ENCODE results near the gene CCNQ.

Gene CCNQ

DNA sequence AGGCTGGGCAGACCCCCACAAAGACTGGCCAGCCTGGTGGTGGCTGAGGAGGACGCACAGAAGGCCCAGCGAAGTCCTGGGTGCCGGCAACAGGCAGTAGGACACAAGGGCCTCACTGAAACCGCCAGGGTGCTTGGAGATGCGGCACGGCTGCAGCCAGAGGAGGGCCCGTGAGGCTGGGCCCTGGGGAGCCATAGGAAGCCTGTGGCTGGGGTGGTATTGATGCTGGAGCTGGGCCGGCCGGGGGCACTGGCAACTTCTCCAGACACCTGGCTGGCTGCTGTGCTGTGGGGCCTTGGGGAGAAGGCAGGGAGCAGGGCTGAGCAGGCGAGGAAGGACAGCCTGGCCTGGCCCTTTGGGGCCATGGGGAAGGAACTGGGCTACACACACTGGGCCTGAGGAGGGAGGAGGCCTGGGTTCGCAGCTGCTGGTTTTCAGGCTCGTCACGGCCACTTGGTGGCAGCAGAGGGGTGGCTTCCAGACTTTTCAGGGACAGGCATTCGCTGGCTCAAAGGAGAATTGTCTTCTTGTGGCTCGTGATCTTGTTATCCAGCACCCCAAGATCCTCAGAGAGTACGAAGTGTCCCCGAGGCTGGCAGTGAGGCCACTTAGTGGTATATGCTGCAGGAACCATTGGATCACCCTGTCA lies 44.3 kb downstream of the CCNQ start:
- Histone ChIP-seq H3K27ac (no peak overlapping the region), H3K4me3 (ENCODE audit: low read depth, low read length) (no peak overlapping the region), H3K36me3 (replicated peaks) (no peaks in the 10 kb centered on the region), H3K27me3 (replicated peaks) (no peaks in the 10 kb centered on the region)
- TF ChIP-seq, protein P1, sequence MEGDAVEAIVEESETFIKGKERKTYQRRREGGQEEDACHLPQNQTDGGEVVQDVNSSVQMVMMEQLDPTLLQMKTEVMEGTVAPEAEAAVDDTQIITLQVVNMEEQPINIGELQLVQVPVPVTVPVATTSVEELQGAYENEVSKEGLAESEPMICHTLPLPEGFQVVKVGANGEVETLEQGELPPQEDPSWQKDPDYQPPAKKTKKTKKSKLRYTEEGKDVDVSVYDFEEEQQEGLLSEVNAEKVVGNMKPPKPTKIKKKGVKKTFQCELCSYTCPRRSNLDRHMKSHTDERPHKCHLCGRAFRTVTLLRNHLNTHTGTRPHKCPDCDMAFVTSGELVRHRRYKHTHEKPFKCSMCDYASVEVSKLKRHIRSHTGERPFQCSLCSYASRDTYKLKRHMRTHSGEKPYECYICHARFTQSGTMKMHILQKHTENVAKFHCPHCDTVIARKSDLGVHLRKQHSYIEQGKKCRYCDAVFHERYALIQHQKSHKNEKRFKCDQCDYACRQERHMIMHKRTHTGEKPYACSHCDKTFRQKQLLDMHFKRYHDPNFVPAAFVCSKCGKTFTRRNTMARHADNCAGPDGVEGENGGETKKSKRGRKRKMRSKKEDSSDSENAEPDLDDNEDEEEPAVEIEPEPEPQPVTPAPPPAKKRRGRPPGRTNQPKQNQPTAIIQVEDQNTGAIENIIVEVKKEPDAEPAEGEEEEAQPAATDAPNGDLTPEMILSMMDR (IDR thresholded peaks at IDR 0.05; ENCODE audit: low read depth, low read length, missing control alignments) = peak; percentile 81
- DNase-seq = peak; percentile 22
- in situ Hi-C loops (cut with HindIII; ENCODE audit: low pct_ligation_motif_present, low sequenced_read_pairs) = no loop called here

DNA sequence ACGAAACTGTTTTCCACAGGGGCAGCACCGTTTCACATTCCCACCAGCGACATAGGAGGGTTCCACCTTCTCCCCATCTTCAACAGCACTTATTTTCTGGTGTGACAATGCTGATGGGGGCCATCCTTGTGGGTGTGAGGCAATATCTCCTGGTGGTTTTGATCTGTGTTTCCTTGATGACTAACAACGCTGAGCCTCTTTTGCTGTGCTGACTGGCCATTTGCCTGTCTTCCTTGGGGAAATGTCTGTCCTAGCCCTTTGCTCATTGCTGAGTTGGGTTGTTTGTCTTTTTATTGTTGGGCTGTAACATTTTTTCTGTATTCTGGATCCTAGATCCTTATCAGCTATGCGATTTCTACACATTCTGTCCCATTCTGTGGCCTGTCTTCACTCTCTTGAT lies 47.8 kb downstream of the CCNQ start:
- DNase-seq = peak; percentile 16
- H3K27ac ChIP-seq = no peak overlapping the region
- in situ Hi-C loops (cut with HindIII; ENCODE audit: low pct_ligation_motif_present, low sequenced_read_pairs) = no loop called here

DNA sequence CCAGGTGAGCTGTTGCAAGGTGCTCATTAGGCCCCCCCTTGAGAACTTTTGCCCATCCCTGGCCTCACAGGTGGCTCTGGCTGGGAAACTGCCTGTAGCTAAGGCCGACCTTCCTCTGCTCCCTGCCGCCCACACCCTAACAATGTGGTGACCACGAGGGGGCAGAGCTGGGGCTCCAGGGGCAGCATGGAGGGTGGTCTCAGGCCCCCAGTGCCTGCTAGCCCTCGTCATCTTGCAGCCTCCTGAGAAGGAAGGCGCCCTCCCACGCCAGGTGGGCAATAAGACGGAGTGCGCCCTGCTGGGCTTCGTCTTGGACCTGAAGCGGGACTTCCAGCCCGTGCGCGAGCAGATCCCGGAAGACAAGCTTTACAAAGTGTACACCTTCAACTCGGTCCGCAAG lies 49.1 kb downstream of the CCNQ start:
- Histone ChIP-seq H3K36me3 (replicated peaks) (no peaks in the 10 kb centered on the region), H3K27me3 (replicated peaks) (no peaks in the 10 kb centered on the region), H3K4me3 (ENCODE audit: low read depth, low read length) (no peak overlapping the region), H3K27ac (no peak overlapping the region)
- TF ChIP-seq, protein P1 (IDR thresholded peaks at IDR 0.05; ENCODE audit: low read depth, low read length, missing control alignments) = peak; percentile 3
- in situ Hi-C loops (cut with HindIII; ENCODE audit: low pct_ligation_motif_present, low sequenced_read_pairs) = no loop called here
- no peak for DNase-seq

More for the DNA sequence above, 47.8 kb downstream of the CCNQ start:
- TF ChIP-seq, protein P1 (IDR thresholded peaks at IDR 0.05; ENCODE audit: low read depth, low read length, missing control alignments) = no peak
- Histone ChIP-seq H3K27me3 (replicated peaks) (no peaks in the 10 kb centered on the region), H3K36me3 (replicated peaks) (no peaks in the 10 kb centered on the region), H3K4me3 (ENCODE audit: low read depth, low read length) (no peak overlapping the region)

DNA sequence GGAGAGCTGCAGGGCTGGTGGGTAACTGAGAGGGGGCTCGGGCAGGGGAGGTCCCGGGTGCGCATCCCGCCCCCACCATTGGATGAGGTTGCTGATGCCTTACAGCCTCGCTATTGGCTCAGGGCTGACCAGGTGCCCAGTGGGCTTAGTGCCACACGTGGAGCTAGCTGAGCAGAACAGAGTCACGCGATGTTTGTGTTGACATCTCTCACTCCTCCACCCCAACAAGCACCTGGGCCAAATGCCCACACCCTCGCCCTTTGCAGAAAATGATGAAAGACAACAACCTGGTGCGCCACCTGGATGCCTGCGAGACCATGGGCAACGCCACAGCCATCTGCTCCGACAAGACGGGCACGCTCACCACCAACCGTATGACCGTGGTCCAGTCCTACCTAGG lies 49.7 kb downstream of the CCNQ start:
- TF ChIP-seq, protein P1 (IDR thresholded peaks at IDR 0.05; ENCODE audit: low read depth, low read length, missing control alignments) = no peak
- H3K4me3 ChIP-seq (ENCODE audit: low read depth, low read length) = no peak overlapping the region
- DNase-seq = no peak
- in situ Hi-C loops (cut with HindIII; ENCODE audit: low pct_ligation_motif_present, low sequenced_read_pairs) = no loop called here
- no peak overlapping the region for H3K27ac ChIP-seq
- no peaks in the 10 kb centered on the region for H3K36me3 ChIP-seq (replicated peaks)
- no peaks in the 10 kb centered on the region for H3K27me3 ChIP-seq (replicated peaks)

DNA sequence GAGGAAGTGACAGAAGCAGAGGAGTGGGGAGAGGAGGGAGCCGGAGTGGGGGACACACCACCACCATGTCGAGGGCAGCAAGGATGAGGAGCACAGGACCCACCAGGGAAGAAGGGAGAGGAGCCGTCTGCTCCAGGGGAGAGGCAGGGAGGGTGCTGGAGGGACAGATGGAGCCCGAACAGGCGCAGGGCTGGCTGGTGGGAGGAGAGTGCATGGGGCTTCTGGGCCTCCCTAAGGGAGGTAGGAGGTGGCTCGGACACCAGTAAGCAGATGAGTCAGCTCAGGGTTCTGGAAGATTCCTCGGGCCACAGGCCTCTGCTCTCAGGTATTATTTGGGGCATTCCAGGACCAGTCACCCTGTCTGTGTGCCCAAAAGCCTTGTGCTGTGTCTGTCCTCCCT lies 51.7 kb downstream of the CCNQ start:
- Histone ChIP-seq H3K27me3 (replicated peaks) (no peaks in the 10 kb centered on the region), H3K36me3 (replicated peaks) (no peaks in the 10 kb centered on the region), H3K4me3 (ENCODE audit: low read depth, low read length) (no peak overlapping the region), H3K27ac (no peak overlapping the region)
- TF ChIP-seq, protein P1 (IDR thresholded peaks at IDR 0.05; ENCODE audit: low read depth, low read length, missing control alignments) = no peak
- no peak for DNase-seq
- in situ Hi-C loops (cut with HindIII; ENCODE audit: low pct_ligation_motif_present, low sequenced_read_pairs) = no loop called here

DNA sequence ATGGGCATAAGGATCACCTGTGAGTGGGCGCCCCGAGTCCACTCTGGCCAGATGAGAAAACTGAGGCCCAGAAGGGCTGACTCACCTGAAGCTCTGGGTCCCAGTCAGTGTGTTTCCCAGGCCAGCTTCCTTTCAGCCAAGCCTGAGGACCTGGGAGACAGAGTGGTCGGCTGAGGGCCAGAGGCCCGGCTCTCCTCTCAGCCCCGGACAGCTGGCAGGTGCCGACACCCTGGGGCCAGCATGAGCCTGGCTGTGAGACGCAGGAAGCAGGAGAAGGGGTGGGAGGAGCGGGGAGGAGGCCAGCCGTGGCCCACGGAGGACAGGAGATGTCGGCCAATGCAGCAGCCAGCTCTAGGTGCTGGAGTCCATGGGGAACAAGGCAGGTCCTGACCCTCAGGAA lies 52.6 kb downstream of the CCNQ start:
- TF ChIP-seq, protein P1 (IDR thresholded peaks at IDR 0.05; ENCODE audit: low read depth, low read length, missing control alignments) = no peak
- H3K36me3 ChIP-seq (replicated peaks) = no peaks in the 10 kb centered on the region
- H3K4me3 ChIP-seq (ENCODE audit: low read depth, low read length) = no peak overlapping the region
- in situ Hi-C loops (cut with HindIII; ENCODE audit: low pct_ligation_motif_present, low sequenced_read_pairs) = no loop called here
- no peaks in the 10 kb centered on the region for H3K27me3 ChIP-seq (replicated peaks)
- no peak for DNase-seq
- H3K27ac ChIP-seq = no peak overlapping the region
